NCI-H446 treated with DMSO at 0.1 percent for 48 hours (cell line): ENCODE data around the gene STX7.

Experiments
- DNase-seq: peaks from one replicate; lab custom pipeline; 2025; lab: John Stamatoyannopoulos, UW

Gene STX7

DNA sequence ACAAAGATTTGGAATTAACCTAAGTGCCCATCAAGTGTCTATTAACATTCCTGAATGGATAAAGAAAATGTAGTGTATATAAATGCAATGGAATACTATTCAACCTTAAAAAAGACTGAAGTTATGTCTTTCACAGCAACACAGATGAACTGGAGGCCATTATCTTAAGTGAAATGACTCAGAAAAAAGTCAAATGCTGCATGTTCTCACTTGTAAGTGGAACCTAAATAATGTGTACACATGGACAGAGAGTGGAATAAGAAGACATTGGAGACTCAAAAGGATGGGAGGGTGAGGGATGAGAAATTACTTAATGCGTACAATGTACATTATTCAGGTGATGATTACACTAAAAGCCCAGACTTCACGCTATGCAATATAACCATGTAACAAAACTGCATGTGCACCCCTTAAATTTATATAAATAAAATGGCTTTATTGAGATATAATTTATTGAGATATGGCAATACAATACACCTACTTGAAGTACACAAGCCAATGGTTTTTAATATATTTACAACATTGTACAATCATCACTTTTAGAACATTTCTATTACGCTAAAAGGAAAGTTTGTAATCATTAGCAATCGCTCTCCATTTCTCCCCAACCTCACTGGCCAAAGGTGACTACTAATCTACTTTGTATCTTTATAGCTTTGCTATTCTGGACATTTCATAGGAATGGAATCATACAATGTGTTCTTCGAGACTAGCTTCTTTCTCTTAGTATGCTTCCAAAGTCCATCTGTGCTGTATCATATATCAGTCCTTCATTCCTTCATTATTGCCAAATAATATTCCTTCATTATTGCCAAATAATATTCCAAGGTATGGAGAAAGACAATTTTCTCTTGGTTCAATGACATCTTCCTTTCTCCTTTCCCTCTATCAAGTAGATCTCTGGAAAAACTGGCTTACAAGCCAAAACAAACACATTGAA, 5.8 kb downstream of the STX7 start:
- no peak for DNase-seq

DNA sequence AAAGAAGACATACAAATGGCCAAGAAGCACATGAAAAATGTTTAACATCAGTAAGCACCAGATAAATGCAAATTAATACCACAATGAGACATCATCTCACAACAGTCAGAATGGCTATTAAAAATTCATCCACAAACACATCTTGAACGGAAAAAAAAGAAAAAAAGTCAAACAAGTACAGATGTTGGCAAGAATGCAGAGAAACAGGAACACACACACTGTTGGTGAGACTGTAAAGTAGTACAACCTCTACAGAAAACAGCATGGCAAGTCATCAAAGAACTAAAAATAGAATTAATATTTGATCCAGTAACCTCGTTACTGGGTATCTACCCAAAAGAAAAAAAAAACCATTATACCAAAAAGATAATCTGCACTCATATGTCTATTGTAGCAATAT, 6.5 kb downstream of the STX7 start:
- no peak for DNase-seq

GRCh38 chr6:132505158-132505557, 7.8 kb downstream of the STX7 start:
- no peak for DNase-seq

DNA sequence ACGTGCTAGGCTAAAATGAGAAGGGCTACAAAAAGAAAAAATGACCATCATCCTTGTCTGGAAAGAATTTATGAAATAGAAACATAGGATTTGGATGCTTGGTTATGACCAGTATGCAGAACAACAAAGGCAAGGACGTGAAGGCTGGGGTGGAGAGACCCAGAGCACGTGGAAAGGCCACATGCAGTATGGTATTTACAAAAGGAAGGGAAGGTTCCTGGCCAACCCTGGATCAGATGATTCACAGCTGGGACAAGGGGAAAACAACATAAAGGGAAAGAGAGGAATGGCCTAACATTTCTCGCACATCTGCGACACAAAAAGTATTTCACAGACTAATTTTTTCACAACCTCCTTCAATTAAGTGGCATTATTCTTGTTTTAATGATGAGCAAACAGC, 8.2 kb downstream of the STX7 start:
- DNase-seq, result no peak

DNA sequence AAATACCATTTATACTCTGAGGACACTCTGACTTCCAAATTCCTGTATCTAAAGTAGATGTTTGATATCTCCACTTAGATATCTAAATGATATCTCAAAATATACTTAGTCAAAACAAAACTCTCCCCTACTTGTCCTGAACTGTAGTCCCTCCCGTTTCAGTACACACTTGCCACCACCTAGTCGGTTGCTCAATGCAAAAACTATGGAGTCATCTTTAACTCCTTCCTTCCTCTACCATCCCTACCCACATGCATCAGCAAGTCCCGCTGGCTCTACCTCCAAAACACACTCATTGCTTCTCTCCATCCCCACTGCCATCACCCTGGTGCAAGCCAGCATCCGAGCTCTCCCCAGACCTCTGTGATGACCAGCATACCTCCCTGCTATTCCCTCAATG, 13.2 kb downstream of the STX7 start:
- no peak for DNase-seq

- no peak for DNase-seq
These were observed 14.3 kb downstream of the STX7 start for GRCh38 chr6:132498638-132499037.

DNA sequence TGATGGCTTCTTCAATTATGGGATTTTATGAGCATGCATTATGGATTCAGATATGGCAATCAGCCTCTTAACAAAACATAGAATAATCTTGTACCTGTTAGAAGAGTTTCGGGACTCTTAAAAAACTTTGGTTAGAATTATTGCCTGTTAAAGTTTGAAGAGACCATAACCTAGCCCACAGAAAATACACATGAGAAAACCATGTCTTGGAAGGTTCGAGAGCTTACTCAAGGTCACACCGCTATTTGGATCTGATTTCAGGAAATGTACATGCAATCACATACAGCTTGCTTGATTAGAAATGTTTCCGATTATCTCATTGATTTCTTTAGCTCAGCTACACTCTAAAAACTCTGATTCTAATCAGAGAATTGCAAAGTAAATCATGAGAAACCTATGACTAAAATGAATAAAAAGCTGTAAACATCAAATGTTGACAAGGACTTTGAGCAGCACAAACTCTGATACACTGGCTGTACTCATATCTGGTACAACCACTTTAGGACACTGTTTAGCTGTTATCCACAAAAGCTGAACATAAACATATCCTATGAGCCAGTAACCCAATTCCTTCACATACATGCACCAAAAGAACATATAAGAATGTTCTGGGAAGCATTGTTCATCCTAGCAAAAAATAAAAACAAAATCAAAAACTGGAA, 16.3 kb downstream of the STX7 start:
- DNase-seq, result no peak

DNA sequence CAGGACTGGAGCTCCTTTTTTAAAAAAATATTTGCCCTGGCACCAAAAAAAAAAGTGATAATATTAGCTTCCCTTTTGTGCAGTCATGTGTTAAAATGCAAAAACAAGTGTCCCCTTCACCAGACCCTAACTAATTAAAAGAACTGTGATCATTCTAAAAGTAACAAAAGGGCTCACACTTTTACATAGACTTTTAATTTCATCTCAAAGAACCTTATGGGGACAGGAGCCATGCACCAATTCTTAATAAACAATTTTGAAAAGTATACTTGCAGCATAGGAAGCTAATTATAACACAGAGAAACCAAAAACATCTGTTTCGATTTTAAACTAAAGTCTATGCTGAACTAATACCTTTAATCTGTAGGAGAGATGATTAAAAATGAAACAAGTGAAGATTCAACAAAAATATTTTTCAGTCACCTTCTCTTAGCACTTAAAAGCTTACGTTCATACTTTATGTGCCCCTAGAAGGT, 17.3 kb downstream of the STX7 start:
- no peak for DNase-seq

- DNase-seq, result no peak
These were observed 18.0 kb downstream of the STX7 start for GRCh38 chr6:132494954-132495353.

DNA sequence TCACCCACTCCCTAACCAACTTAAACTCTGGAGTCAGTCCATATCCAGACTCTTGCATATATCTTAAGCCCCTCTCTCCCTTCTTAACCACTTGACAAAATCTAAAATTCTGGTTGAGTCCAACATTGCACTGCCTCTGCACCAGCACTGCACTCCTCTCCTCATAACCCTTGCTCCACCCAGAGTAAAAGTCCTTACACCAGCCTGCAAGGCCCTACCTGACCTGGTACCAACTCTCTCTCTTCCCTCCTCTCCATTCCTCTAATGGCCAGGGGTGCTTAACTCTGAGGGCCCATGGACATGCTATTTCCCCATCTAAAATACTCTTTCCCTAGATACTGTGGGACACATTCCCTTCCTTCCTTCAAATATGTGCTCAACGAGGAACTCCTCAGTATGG, 21.0 kb downstream of the STX7 start:
- DNase-seq, result no peak

- DNase-seq, result no peak
These were observed 21.6 kb downstream of the STX7 start for GRCh38 chr6:132491303-132491702.

DNA sequence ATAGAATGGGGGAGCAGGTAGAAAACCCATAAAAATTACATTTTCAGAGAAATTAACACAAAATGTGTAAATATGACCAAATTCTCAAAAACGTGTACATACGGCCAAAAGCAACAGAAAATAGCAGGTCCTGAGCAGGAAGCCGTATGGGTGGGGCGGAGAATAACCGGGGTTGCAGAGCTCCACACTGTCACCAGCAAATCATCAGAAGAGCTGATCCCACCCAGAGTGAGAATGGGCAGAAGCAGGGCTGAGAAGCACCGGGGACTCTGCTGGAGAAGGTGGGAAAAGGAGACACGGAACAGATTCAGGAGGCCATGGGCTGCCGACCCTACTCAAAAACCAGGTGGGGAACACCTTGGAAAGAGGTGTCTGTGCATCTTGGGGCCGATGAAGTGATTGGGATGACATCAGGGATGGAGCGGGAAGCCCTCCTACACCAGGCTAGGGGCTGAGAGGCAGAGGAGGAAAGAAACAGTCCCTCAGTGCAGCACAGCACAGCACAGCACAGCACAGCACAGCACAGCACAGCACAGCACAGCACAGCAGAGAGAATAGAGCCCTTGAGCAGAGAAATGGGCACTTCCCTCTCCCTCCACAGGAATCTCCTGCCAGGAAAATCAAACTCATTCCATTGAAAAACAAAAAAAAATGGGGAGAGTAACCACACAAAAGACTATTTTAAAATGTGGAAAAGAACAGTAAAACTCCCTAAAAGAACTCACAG, 22.3 kb downstream of the STX7 start:
- DNase-seq, result no peak

DNA sequence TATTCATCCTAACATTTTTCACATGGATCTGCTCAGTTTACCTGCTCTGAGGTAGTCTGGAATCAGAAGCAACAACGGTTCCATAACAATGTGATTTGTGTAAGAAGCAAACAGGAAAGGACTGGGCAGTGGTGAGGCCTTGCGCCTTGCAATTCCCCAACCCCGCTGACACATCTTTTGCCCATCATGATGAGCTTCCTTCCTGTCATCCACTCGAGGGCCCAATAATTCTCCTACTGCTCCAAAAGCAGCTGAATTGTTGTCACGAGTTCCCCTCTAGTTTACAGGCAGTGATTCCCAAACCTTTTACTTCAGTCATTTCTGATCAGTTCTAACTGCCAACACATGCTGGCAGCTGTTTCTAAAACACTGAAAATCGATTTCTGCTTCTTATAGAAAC, 22.9 kb downstream of the STX7 start:
- no peak for DNase-seq

DNA sequence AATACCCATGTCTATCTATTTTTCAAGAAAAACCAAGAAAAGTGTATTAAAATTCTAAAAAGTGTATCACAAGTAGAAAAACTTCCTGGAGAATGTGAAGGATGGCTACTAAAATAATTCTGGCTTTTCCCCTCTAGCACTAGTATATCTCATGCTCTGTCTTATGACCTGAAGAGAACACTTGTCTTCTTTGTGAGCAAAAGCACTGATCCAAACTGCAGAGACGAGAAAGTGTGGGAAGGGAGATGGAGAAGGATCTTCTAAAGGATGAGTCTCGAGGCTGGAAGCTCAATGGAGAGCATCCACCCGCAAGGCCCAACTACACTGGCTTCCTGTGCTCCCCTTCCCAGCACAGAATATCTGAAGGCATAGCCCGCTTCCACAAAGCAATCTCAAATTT, 23.5 kb downstream of the STX7 start:
- DNase-seq, result no peak

- DNase-seq, result no peak
These were observed 25.2 kb downstream of the STX7 start for GRCh38 chr6:132487762-132488161.

- DNase-seq, result no peak
These were observed 28.3 kb downstream of the STX7 start for GRCh38 chr6:132484680-132485018.

DNA sequence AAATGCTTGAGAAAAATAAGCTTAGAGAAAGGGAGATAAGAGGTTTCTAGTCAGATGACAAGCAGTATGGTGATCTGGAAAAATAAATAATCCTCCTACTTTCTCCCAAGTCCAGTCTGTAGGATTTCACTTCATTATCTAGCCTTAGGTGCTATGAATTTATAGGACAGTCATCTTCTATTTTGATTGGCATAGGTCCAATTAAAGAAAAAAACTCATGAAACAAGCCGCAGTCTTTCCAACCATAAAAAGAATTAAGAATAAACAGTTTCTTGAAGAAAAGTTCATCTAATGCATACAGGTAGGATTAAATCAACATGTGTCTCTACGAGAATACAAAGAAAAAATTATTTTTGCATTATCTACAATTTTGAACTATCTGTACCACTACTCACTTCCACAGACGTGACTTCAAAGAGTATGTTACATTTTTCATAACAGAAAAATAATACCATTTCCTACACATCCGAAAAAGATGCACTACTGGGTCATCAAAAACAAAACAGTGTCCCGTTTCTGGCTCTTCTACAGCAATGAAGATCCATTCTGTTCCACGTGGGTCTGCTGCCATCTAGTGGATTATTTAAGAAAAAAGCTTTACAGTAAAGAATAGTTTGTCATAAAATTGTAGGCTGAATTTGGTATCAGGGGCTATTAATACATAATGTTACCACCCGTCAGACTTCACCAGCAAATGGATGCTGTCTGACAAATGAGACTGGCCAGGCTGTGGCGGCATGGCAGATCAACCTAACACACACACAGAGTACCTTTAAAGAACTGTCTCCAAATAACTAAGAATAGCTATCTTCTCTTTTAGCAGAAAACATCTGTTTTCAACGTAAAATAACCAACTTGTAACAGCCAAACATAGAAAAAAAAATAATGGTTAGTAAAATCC, 28.9 kb downstream of the STX7 start:
- peak; percentile 44 for DNase-seq

- DNase-seq, result no peak
These were observed 30.3 kb downstream of the STX7 start for GRCh38 chr6:132482581-132482980.

DNA sequence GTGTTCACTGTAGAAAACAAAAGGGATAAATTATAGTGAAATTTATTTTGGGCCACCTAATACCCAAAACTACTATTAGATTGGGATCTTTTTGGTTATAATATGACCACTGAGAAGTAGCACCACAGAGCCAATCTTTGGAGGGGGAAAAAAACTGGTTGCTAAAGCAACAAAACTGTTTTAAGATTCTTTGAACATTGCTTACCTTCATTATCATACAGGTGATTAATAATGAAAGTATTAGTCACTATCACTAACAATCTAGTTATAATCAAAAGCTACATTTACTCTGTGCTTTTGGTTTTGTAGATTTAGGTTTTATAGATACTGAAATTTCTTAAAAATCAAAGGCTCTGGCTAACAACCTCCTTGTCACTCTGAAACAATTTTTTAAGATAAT, 31.7 kb downstream of the STX7 start:
- no peak for DNase-seq

- no peak for DNase-seq
These were observed 33.8 kb downstream of the STX7 start for GRCh38 chr6:132479131-132479530.

DNA sequence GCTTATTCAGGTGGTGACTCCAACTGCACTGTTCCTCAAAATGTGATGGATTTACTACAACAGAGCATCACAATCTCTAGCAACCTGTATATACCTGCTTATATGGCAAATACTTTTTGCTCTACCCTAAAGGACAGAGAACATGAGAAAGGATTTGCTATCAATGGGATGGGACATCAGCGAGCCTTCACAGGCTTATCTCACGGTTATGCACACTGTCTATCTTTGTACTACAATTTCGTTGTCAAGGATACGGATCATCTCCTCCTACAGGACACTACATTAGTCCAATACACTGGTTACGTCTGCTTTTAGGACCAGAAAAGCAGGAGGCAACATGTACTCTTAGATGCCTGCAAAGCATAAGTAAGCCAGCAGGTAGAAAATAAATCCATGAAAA, 34.2 kb downstream of the STX7 start:
- no peak for DNase-seq

DNA sequence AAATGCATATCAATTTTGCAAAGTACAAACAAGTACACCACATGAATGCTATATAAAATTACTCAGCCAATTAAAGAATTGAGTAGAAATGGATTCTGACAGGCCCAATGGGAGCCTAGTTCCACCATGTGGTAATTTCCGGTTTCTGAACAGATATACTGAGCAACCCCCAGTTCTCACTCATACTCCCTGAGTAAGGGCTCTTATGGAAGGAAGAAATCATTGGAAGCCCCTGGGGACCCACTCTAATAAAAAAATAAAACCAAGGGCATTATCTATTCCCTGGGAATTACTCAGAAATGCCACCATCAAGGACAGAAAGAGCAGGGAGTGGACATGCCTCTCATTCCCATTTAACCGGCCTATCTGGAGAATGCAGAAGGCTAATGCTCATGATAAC, 34.6 kb downstream of the STX7 start:
- DNase-seq, result no peak
